ENCODE results near the gene NPFFR1.

The NPFFR1 gene

GRCh38 chr10:70315276-70315675, 31.5 kb upstream of the NPFFR1 start:
- ATAC-seq = no peak

- ATAC-seq = no peak
Observed at GRCh38 chr10:70312972-70313371, 29.2 kb upstream of the NPFFR1 start.

- ATAC-seq = no peak
Observed at GRCh38 chr10:70312249-70312648, 28.4 kb upstream of the NPFFR1 start.

- no peak for ATAC-seq
Observed at GRCh38 chr10:70311698-70312097, 27.9 kb upstream of the NPFFR1 start.

GRCh38 chr10:70309661-70310060, 25.9 kb upstream of the NPFFR1 start:
- ATAC-seq = no peak

- ATAC-seq = no peak
Observed at GRCh38 chr10:70308121-70309060, 24.6 kb upstream of the NPFFR1 start.

- no peak for ATAC-seq
Observed at GRCh38 chr10:70306886-70307520, 23.2 kb upstream of the NPFFR1 start.

- ATAC-seq = no peak
Observed at GRCh38 chr10:70306181-70306705, 22.4 kb upstream of the NPFFR1 start.

GRCh38 chr10:70303730-70304129, 19.9 kb upstream of the NPFFR1 start:
- no peak for ATAC-seq

- ATAC-seq = no peak
Observed at GRCh38 chr10:70302292-70302691, 18.5 kb upstream of the NPFFR1 start.

GRCh38 chr10:70300908-70301597, 17.2 kb upstream of the NPFFR1 start:
- no peak for ATAC-seq

- no peak for ATAC-seq
Observed at GRCh38 chr10:70300461-70300860, 16.7 kb upstream of the NPFFR1 start.

- no peak for ATAC-seq
Observed at GRCh38 chr10:70299876-70300275, 16.1 kb upstream of the NPFFR1 start.

- no peak for ATAC-seq
Observed at GRCh38 chr10:70298393-70298792, 14.6 kb upstream of the NPFFR1 start.

- ATAC-seq = no peak
Observed at GRCh38 chr10:70297224-70297623, 13.4 kb upstream of the NPFFR1 start.

GRCh38 chr10:70296406-70296899, 12.6 kb upstream of the NPFFR1 start:
- ATAC-seq = no peak

GRCh38 chr10:70295926-70296325, 12.1 kb upstream of the NPFFR1 start:
- ATAC-seq = no peak

- no peak for ATAC-seq
Observed at GRCh38 chr10:70295321-70295720, 11.5 kb upstream of the NPFFR1 start.

GRCh38 chr10:70293169-70293843, 9.5 kb upstream of the NPFFR1 start:
- ATAC-seq = no peak

GRCh38 chr10:70292004-70292403, 8.2 kb upstream of the NPFFR1 start:
- ATAC-seq = no peak

GRCh38 chr10:70289739-70290138, 5.9 kb upstream of the NPFFR1 start:
- ATAC-seq = no peak

GRCh38 chr10:70286616-70287015, 2.8 kb upstream of the NPFFR1 start:
- no peak for ATAC-seq

GRCh38 chr10:70285476-70285831, 1.6 kb upstream of the NPFFR1 start:
- no peak for ATAC-seq
